Nucleus accumbens (tissue), 56 donors: ENCODE data around the gene FOXP3.

ENCODE experiments used
- DNase-seq, 56 donors: peaks; one replicate each; lab custom pipeline; 2025; lab: John Stamatoyannopoulos, UW

Gene FOXP3

DNA sequence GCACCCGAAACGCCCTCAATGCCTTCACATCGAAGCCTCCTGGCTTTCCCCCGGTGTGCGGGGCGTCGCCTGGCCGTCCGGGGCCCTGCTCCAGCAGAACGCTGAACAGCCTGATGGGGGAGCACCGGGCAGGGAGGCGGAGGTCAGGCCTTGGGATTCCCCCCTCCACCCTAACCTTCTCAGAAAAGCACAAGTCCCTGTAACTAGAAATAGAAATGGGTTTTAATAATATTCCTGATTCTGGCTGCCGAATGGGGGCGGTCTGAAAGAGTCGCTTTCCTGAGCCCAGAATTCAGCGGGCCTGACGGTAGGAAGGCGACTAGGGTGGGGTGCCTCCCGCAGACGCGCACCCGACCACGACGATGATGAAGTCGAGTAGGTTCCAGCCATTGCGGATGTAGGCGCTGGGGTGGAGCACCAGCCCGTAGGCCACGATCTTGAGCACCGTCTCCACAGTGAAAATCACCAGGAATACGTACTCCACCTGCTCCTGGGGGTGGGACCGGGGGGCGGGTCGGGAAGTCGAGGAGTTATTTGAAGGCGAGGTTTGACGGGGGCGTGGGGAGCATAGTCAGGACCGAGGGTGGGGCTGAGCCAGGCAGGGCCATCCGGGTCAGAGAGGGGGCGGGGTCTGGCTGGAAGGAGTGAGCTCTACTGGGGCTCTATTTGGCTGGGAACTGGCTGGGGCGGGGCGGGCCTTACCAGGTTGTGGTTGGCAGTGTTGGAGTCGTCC lies 33.8 kb downstream of the FOXP3 start:
- peak in 19 of 56 donors; percentile 0 to 58 (median 17) for DNase-seq

- no peak for DNase-seq
Observed at GRCh38 chrX:49228185-49228584, 36.3 kb downstream of the FOXP3 start.

DNA sequence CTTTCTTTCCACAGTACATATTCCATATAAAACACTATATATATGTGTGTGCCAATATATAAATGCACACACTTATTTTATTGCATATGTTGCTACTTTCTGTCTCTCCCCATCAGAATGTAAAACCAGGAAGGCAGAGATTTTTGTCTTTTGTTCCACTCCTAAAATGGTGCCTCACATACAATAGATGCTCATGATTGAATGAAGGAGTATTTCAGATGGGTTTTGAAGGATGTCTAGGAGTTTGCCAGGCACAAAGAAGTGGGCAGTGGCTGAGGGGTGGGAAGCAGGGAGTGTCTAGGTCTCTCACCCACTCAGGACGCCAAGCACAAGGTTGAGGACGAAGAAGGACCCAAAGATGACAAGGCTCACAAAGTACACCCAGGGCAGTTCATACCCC lies 36.8 kb downstream of the FOXP3 start:
- DNase-seq, result no peak

DNA sequence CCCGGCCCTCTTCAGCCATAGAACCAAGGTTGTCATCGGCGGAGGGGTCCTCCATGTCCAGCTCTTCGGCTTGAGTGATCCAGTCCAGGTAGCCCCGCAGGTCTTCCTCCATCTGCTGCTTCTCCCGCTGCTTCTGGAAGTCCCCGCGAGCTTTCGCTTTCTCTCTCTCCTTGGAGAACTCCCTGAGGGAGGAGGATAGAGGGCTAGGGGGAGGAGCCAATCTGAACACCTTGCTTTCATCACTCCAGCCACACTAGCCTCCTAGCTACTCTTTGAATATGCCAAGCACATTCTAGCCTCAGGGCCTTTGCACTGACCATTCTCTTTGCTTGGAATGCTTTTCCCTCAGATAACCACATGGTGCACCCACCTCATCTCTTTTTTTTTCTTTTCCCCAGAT lies 37.6 kb downstream of the FOXP3 start:
- DNase-seq, result no peak

DNA sequence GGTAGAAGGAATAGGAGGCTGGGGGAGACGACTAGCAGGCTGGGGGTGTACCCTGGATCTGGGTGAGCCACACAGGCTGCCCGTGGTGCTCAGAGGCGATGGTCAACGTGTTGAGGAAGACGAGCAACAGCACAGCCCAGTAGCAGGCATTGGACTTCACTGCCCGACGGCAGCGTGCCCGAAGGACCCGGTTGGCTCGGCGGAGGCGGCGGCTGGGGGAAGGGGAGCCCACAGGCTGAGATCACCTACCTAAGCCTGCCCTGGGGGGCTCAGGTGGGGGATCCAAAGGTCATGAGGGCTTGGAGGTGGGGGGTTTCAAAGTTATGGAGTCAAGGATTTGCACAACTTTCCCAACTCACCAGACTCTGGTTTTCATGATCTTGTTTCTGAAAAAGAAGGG lies 38.7 kb downstream of the FOXP3 start:
- DNase-seq, result no peak

DNA sequence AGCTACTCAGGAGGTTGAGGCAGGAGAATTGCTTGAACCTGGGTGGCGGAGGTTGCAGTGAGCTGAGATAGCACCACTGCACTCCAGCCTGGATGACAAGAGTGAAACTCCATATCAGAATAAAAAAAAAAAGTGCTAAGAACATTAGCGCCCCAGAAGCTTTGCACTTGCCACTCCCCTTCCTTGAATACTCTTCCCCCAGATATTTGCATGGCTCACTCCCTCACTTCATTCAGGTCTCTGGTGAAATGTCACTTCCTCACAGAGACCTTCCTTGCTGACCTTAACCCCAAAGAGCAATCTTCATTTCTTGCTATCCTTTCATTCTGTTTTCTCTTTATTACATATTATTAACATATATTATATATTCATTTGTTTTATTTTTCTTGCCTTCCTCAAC lies 42.6 kb downstream of the FOXP3 start:
- DNase-seq, result no peak

- DNase-seq, result no peak
Observed at GRCh38 chrX:49220100-49220499, 44.4 kb downstream of the FOXP3 start.

DNA sequence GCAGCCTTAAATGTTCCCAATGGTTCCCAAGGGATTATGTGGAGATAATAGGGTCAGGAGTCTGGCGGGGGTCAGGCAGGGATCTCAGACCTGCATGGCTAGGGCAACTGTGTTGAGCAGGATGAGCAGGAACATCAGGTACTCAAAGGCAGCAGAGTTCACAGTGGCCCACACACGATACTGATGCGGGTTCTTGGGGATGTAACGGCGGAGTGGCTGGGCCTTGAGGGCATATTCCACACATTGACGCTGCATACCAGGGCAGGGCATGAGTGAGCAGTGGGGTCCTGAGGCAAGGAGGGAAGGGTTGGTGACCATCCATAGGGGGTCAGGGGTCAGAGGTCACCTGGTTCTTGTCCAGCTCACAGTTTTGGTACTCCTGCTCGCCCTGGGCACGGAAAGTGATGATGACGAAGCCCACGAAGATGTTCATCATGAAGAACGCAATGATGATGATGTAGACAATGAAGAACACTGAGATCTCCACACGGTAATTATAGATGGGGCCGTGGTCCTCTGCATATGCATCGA lies 49.4 kb downstream of the FOXP3 start:
- DNase-seq, result no peak

DNA sequence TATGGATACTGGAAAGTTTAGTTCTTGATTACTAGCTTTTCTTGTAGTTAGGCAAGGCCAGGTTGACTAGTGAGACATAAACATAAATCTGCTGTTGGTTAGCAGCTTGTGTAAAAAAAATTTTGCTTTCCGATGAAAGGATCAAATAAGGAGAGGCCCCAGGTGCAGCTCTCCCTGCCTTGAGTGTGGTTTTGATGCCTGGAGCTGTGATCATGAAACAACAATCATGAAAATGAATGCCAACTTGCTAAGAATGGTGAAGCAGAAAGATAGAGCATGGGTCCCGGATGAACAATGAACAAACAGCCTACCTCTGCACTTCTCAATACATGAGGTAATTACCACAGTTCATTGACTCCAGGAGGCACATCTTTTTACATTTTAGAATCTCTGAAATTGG lies 50.1 kb downstream of the FOXP3 start:
- DNase-seq, result no peak

- DNase-seq, result no peak
Observed at GRCh38 chrX:49212861-49213260, 51.6 kb downstream of the FOXP3 start.

DNA sequence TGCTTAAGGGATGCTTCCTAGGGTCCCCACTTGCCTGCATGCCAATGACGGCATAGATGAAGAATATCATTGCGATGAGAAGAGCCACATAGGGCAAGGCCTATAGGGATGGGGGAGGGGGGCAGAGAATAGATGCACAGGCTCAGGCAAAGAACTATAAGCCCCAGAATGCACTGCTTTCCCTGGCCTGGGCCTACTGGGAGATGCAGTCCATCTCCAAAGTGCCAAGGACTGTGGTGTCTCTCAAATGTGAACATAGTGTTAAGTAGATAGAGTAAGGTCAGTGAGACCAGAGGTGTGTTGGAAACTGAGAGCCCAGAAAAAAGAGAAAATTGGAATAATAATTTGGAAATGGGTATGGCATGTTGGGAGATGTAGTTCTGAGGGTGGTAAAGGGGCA lies 52.3 kb downstream of the FOXP3 start:
- no peak for DNase-seq

- no peak for DNase-seq
Observed at GRCh38 chrX:49211074-49211473, 53.4 kb downstream of the FOXP3 start.

DNA sequence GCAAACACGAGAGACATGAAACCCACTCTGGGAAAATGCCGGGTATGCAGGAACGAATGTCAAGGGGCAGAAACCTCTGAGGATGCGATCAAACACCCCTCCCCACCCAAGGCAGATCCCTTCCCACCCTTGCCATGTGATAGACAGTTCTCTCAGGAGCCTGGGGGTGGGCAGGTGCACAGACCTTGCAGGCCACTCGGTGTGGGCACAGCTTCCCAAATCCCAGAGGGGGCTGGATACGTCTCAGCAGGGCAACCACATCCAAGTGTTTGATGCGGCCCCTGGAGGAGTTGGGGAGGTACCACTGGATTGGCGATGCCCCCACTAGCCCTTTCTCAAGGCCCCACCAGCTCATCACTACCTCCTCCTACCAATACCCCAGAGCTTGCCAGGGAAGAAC lies 54.1 kb downstream of the FOXP3 start:
- DNase-seq, result no peak

DNA sequence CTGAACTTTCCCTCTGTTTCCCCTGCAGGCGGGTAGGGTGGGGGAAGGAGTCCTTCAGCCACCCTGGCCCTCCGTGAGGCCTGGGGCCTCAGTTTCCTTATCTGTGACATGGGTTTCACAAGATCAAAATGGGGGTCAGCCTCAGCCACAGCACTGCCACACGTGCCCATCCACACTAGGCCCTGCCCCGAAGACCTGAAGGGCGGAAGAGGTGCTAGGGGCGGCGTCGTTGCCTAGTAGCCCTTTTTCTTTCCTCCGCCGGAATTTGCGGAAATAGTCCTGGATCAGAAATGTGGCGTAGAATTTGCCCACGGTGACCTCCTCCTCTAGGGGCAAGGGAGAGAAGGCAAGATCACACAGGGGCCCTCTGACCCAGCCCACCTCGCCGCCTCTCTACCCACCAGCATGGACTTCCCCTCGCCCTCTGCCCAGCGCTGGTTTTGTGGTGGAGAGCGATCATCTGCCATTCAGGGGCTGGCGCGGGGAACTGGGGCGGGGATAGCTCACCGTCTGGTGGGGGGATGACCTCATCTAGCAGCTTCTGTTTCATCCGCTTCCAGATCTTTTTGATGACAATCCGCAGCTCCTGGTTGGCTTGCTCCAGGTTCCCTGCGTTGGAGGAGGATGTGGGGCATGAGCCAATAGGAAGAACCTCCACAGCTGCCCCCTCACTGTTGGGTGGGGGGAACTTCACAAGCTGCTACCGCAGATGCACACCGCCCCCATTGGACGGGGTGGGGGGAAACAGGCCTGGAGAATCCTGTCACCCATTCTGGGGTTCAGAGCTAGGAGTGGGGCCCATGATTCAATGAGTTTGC lies 54.9 kb downstream of the FOXP3 start:
- DNase-seq, result peak in 31 of 56 donors; percentile 2 to 73 (median 34)

DNA sequence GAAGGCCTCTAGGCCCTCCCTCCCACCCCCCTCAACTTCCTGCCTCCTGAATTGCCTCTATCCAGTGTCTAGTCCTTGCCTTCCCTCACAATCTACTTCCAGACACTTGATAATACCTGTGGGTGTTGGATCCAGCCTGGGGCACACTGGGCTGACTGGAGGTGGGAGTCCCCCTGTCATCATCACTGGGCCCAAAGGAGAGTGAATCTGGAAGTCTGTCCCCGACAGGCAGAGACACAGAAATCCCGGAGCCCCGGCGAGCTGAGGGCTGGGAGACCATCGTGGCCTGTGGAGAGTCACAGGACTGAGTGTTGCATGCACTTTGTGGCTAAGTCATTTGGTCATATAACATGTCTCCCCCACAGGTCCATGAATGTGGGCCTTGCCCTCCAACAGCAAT lies 56.1 kb downstream of the FOXP3 start:
- no peak for DNase-seq

GRCh38 chrX:49206543-49206942 lies 58.0 kb downstream of the FOXP3 start:
- DNase-seq, result no peak

- DNase-seq, result no peak
Observed at GRCh38 chrX:49205443-49205842, 59.1 kb downstream of the FOXP3 start.

GRCh38 chrX:49204709-49205108 lies 59.8 kb downstream of the FOXP3 start:
- peak in 2 of 56 donors; percentile 0 to 1 for DNase-seq

- no peak for DNase-seq
Observed at GRCh38 chrX:49204017-49204416, 60.5 kb downstream of the FOXP3 start.

GRCh38 chrX:49203536-49203935 lies 61.0 kb downstream of the FOXP3 start:
- DNase-seq, result no peak

DNA sequence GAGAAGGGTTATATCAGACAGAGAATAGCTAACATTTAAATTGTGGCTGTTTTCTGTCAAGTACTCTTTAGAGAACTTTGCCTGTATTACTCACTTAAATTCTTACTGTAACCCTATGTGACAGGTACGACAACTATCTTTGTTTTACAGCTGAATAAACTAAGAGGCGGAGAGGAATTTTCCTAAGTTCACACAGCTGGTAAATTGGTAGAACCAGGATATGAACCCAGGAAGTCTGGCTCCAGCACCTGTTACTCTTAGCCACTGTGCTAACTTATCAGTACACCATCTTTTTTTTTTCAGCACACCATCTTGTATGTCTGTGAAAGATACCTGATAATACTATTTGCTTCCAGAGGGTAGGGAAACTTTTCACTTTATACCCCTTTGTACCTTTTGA lies 62.5 kb downstream of the FOXP3 start:
- no peak for DNase-seq
